ENCODE data around the gene ABCB4.

GRCh38 chr7:87363342-87363741 is 112.1 kb downstream of the ABCB4 start:
- TF ChIP-seq, protein P1, sequence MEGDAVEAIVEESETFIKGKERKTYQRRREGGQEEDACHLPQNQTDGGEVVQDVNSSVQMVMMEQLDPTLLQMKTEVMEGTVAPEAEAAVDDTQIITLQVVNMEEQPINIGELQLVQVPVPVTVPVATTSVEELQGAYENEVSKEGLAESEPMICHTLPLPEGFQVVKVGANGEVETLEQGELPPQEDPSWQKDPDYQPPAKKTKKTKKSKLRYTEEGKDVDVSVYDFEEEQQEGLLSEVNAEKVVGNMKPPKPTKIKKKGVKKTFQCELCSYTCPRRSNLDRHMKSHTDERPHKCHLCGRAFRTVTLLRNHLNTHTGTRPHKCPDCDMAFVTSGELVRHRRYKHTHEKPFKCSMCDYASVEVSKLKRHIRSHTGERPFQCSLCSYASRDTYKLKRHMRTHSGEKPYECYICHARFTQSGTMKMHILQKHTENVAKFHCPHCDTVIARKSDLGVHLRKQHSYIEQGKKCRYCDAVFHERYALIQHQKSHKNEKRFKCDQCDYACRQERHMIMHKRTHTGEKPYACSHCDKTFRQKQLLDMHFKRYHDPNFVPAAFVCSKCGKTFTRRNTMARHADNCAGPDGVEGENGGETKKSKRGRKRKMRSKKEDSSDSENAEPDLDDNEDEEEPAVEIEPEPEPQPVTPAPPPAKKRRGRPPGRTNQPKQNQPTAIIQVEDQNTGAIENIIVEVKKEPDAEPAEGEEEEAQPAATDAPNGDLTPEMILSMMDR (conservative IDR thresholded peaks at IDR 0.05) = no peak
- no peak for TF ChIP-seq EZH2 (IDR thresholded peaks at IDR 0.05; ENCODE audit: low read depth)

All from PC-9 (cell line).